ENCODE data around the gene A1CF. TPM values are rescaled to one million over a fixed set of nuclear protein-coding genes. Genes with fewer than 3 reads are reported as not detected.
"Not testable (repeated sequence)": the region's sequence is repeated elsewhere in the genome, so short reads cannot be mapped to it uniquely, and the experiment has no call there.

A1CF gene
- polyA plus RNA-seq, 1 experiment, result not detected

- no peak for DNase-seq (ENCODE audit: low read depth, low spot score)
- POLR2A ChIA-PET, result no interaction called here
- H3K27me3 ChIP-seq (ENCODE audit: control insufficient read depth, insufficient read depth, low read length), result no peaks in the 10 kb centered on the region
- H3K4me3 ChIP-seq (ENCODE audit: low read depth, low read length), result no peak overlapping the region
- no peaks in the 10 kb centered on the region for H3K9me3 ChIP-seq (ENCODE audit: control insufficient read depth, insufficient read depth, low read length)
- CTCF ChIA-PET, result no interaction called here
- H3K27ac ChIP-seq (ENCODE audit: low read depth, low read length), result no peak overlapping the region
- TF ChIP-seq CTCF (IDR thresholded peaks at IDR 0.05; ENCODE audit: low read depth, low read length), result no peak
Measured at GRCh38 chr10:50796693-50797092, 88.7 kb downstream of the A1CF start.

- ChIA-PET CTCF (interaction anchor here (0.6 kb wide), 1 partner anchor 289 kb away, joined by 4 read pairs; no protein-coding TSS in a partner anchor), POLR2A (no interaction called here)
- no peak for DNase-seq (ENCODE audit: low read depth, low spot score)
- H3K27me3 ChIP-seq (ENCODE audit: control insufficient read depth, insufficient read depth, low read length), result no peaks in the 10 kb centered on the region
- H3K4me3 ChIP-seq (ENCODE audit: low read depth, low read length), result no peak overlapping the region
- no peak for TF ChIP-seq CTCF (IDR thresholded peaks at IDR 0.05; ENCODE audit: low read depth, low read length)
- H3K9me3 ChIP-seq (ENCODE audit: control insufficient read depth, insufficient read depth, low read length), result no peaks in the 10 kb centered on the region
- H3K27ac ChIP-seq (ENCODE audit: low read depth, low read length), result no peak overlapping the region
Measured at GRCh38 chr10:50794490-50794889, 90.9 kb downstream of the A1CF start.

- peak; percentile 51 for TF ChIP-seq CTCF (IDR thresholded peaks at IDR 0.05; ENCODE audit: low read depth, low read length)
- ChIA-PET POLR2A (no interaction called here), CTCF (no interaction called here)
- no peak overlapping the region for H3K27ac ChIP-seq (ENCODE audit: low read depth, low read length)
- no peaks in the 10 kb centered on the region for H3K9me3 ChIP-seq (ENCODE audit: control insufficient read depth, insufficient read depth, low read length)
- peaks cover 2% of the 10 kb centered on the region for H3K27me3 ChIP-seq (ENCODE audit: control insufficient read depth, insufficient read depth, low read length)
- no peak overlapping the region for H3K4me3 ChIP-seq (ENCODE audit: low read depth, low read length)
- peak; percentile 1 for DNase-seq (ENCODE audit: low read depth, low spot score)
Measured at GRCh38 chr10:50788951-50789945, 96.2 kb downstream of the A1CF start.

- DNase-seq (ENCODE audit: low read depth, low spot score); H3K4me3 ChIP-seq (ENCODE audit: low read depth, low read length); H3K27ac ChIP-seq (ENCODE audit: low read depth, low read length); H3K27me3 ChIP-seq (ENCODE audit: control insufficient read depth, insufficient read depth, low read length); POLR2A ChIA-PET; CTCF ChIA-PET; H3K9me3 ChIP-seq (ENCODE audit: control insufficient read depth, insufficient read depth, low read length): not testable (repeated sequence)
Measured at GRCh38 chr10:50787962-50788361, 97.5 kb downstream of the A1CF start.

GRCh38 chr10:50782017-50782416 lies 103.4 kb downstream of the A1CF start:
- H3K27me3 ChIP-seq (ENCODE audit: control insufficient read depth, insufficient read depth, low read length); H3K9me3 ChIP-seq (ENCODE audit: control insufficient read depth, insufficient read depth, low read length); DNase-seq (ENCODE audit: low read depth, low spot score); POLR2A ChIA-PET; CTCF ChIA-PET; H3K4me3 ChIP-seq (ENCODE audit: low read depth, low read length); H3K27ac ChIP-seq (ENCODE audit: low read depth, low read length): not testable (repeated sequence)

GRCh38 chr10:50780036-50780435 lies 105.4 kb downstream of the A1CF start:
- H3K9me3 ChIP-seq (ENCODE audit: control insufficient read depth, insufficient read depth, low read length); H3K4me3 ChIP-seq (ENCODE audit: low read depth, low read length); CTCF ChIA-PET; POLR2A ChIA-PET; H3K27me3 ChIP-seq (ENCODE audit: control insufficient read depth, insufficient read depth, low read length); H3K27ac ChIP-seq (ENCODE audit: low read depth, low read length); DNase-seq (ENCODE audit: low read depth, low spot score): not testable (repeated sequence)

GRCh38 chr10:50774868-50775267 lies 110.6 kb downstream of the A1CF start:
- H3K27ac ChIP-seq (ENCODE audit: low read depth, low read length); POLR2A ChIA-PET; H3K9me3 ChIP-seq (ENCODE audit: control insufficient read depth, insufficient read depth, low read length); H3K4me3 ChIP-seq (ENCODE audit: low read depth, low read length); CTCF ChIA-PET; H3K27me3 ChIP-seq (ENCODE audit: control insufficient read depth, insufficient read depth, low read length); DNase-seq (ENCODE audit: low read depth, low spot score): not testable (repeated sequence)

- H3K27me3 ChIP-seq (ENCODE audit: control insufficient read depth, insufficient read depth, low read length); H3K4me3 ChIP-seq (ENCODE audit: low read depth, low read length); H3K27ac ChIP-seq (ENCODE audit: low read depth, low read length); H3K9me3 ChIP-seq (ENCODE audit: control insufficient read depth, insufficient read depth, low read length); POLR2A ChIA-PET; DNase-seq (ENCODE audit: low read depth, low spot score); CTCF ChIA-PET: not testable (repeated sequence)
Measured at GRCh38 chr10:50772042-50772441, 113.4 kb downstream of the A1CF start.

GRCh38 chr10:50766774-50767513 lies 118.5 kb downstream of the A1CF start:
- H3K27ac ChIP-seq (ENCODE audit: low read depth, low read length); CTCF ChIA-PET; POLR2A ChIA-PET; H3K27me3 ChIP-seq (ENCODE audit: control insufficient read depth, insufficient read depth, low read length); H3K4me3 ChIP-seq (ENCODE audit: low read depth, low read length); H3K9me3 ChIP-seq (ENCODE audit: control insufficient read depth, insufficient read depth, low read length): not testable (repeated sequence)
- peak; percentile 8 for DNase-seq (ENCODE audit: low read depth, low spot score)
